ENCODE data around the gene C1orf159.
"Not testable (repeated sequence)": the region's sequence is repeated elsewhere in the genome, so short reads cannot be mapped to it uniquely, and the experiment has no call there.

Gene C1orf159

GRCh38 chr1:1058088-1058905 lies 57.6 kb downstream of the C1orf159 start:
- Histone ChIP-seq H3K27me3 (replicated peaks in 2 of 5; ENCODE audit: control insufficient read depth in 4 of 5, insufficient read depth in 5 of 5, low read length in 4 of 5) (peaks cover 0 to 62% (median 19%) of the 10 kb centered on the region in 5 experiments), H3K9me3 (ENCODE audit: control extremely low read depth in 1 of 5, control insufficient read depth in 4 of 5, insufficient read depth in 2 of 5, low read depth in 1 of 5, low read length in 4 of 5) (no peaks in the 10 kb centered on the region), H3K4me1 (ENCODE audit: control extremely low read depth in 1 of 4, control insufficient read depth in 4 of 4, insufficient read depth in 4 of 4, low read length in 3 of 4) (peaks cover 0 to 29% (median 26%) of the 10 kb centered on the region in 4 experiments), H3K4me3 (ENCODE audit: control insufficient read depth in 1 of 7, extremely low read depth in 1 of 7, insufficient read depth in 4 of 7, low read depth in 2 of 7, low read length in 6 of 7) (peak overlapping the region in 2 of 7 experiments; percentile 63 to 65), H3K36me3 (ENCODE audit: control insufficient read depth in 4 of 4, insufficient read depth in 4 of 4, low read length in 3 of 4) (no peaks in the 10 kb centered on the region), H3K27ac (ENCODE audit: insufficient read depth in 1 of 2, low read depth in 1 of 2, low read length in 2 of 2, poor library complexity in 1 of 2, severe bottlenecking in 2 of 2) (peak overlapping the region in 1 of 2 experiments; percentile 43)
- DNase-seq = no peak
- ChIA-PET CTCF (interaction anchor here (0.8 to 1.5 kb wide), 2 partner anchors 18 to 45 kb away, joined by 3 to 9 read pairs; partner anchors contain the start of gene ISG15), POLR2A (interaction anchor here (0.8 to 1.5 kb wide), 2 partner anchors 14 to 17 kb away, joined by 3 read pairs; no protein-coding TSS in a partner anchor)
- WGBS (ENCODE audit: insufficient coverage) = 30% methylated on average over 22 of the region's 24 CpGs

GRCh38 chr1:1057769-1058087 lies 58.2 kb downstream of the C1orf159 start:
- peaks cover 0 to 56% (median 17%) of the 10 kb centered on the region in 5 experiments for H3K27me3 ChIP-seq (replicated peaks in 2 of 5; ENCODE audit: control insufficient read depth in 4 of 5, insufficient read depth in 5 of 5, low read length in 4 of 5)
- 91% methylated on average over 7 of the region's 15 CpGs for WGBS (ENCODE audit: insufficient coverage)
- H3K27ac ChIP-seq (ENCODE audit: insufficient read depth in 1 of 2, low read depth in 1 of 2, low read length in 2 of 2, poor library complexity in 1 of 2, severe bottlenecking in 2 of 2); H3K9me3 ChIP-seq (ENCODE audit: control extremely low read depth in 1 of 5, control insufficient read depth in 4 of 5, insufficient read depth in 2 of 5, low read depth in 1 of 5, low read length in 4 of 5); DNase-seq; POLR2A ChIA-PET; H3K36me3 ChIP-seq (ENCODE audit: control insufficient read depth in 4 of 4, insufficient read depth in 4 of 4, low read length in 3 of 4); H3K4me3 ChIP-seq (ENCODE audit: control insufficient read depth in 1 of 7, extremely low read depth in 1 of 7, insufficient read depth in 4 of 7, low read depth in 2 of 7, low read length in 6 of 7); CTCF ChIA-PET: not testable (repeated sequence)
- peaks cover 0 to 23% (median 20%) of the 10 kb centered on the region in 4 experiments for H3K4me1 ChIP-seq (ENCODE audit: control extremely low read depth in 1 of 4, control insufficient read depth in 4 of 4, insufficient read depth in 4 of 4, low read length in 3 of 4)

- no peak for DNase-seq
- H3K36me3 ChIP-seq (ENCODE audit: control insufficient read depth in 4 of 4, insufficient read depth in 4 of 4, low read length in 3 of 4) = no peaks in the 10 kb centered on the region
- ChIA-PET CTCF (interaction anchor here (1.2 to 1.4 kb wide), 2 partner anchors 7 to 11 kb away, joined by 3 read pairs; no protein-coding TSS in a partner anchor), POLR2A (no interaction called here)
- H3K9me3 ChIP-seq (ENCODE audit: control extremely low read depth in 1 of 5, control insufficient read depth in 4 of 5, insufficient read depth in 2 of 5, low read depth in 1 of 5, low read length in 4 of 5) = no peaks in the 10 kb centered on the region
- H3K27me3 ChIP-seq (replicated peaks in 2 of 5; ENCODE audit: control insufficient read depth in 4 of 5, insufficient read depth in 5 of 5, low read length in 4 of 5) = peaks cover 0 to 41% (median 13%) of the 10 kb centered on the region in 5 experiments
- peaks cover 0 to 17% (median 12%) of the 10 kb centered on the region in 4 experiments for H3K4me1 ChIP-seq (ENCODE audit: control extremely low read depth in 1 of 4, control insufficient read depth in 4 of 4, insufficient read depth in 4 of 4, low read length in 3 of 4)
- no peak overlapping the region for H3K4me3 ChIP-seq (ENCODE audit: control insufficient read depth in 1 of 7, extremely low read depth in 1 of 7, insufficient read depth in 4 of 7, low read depth in 2 of 7, low read length in 6 of 7)
- no peak overlapping the region for H3K27ac ChIP-seq (ENCODE audit: insufficient read depth in 1 of 2, low read depth in 1 of 2, low read length in 2 of 2, poor library complexity in 1 of 2, severe bottlenecking in 2 of 2)
- 97% methylated on average over 34 of the region's 50 CpGs for WGBS (ENCODE audit: insufficient coverage)
Observed at GRCh38 chr1:1055841-1056736, 59.8 kb downstream of the C1orf159 start.

GRCh38 chr1:1054971-1055370 lies 60.9 kb downstream of the C1orf159 start:
- Histone ChIP-seq H3K27me3 (replicated peaks in 2 of 5; ENCODE audit: control insufficient read depth in 4 of 5, insufficient read depth in 5 of 5, low read length in 4 of 5) (peaks cover 0 to 30% (median 9%) of the 10 kb centered on the region in 5 experiments), H3K27ac (ENCODE audit: insufficient read depth in 1 of 2, low read depth in 1 of 2, low read length in 2 of 2, poor library complexity in 1 of 2, severe bottlenecking in 2 of 2) (no peak overlapping the region), H3K4me1 (ENCODE audit: control extremely low read depth in 1 of 4, control insufficient read depth in 4 of 4, insufficient read depth in 4 of 4, low read length in 3 of 4) (peaks cover 0 to 16% (median 11%) of the 10 kb centered on the region in 4 experiments), H3K9me3 (ENCODE audit: control extremely low read depth in 1 of 5, control insufficient read depth in 4 of 5, insufficient read depth in 2 of 5, low read depth in 1 of 5, low read length in 4 of 5) (no peaks in the 10 kb centered on the region), H3K36me3 (ENCODE audit: control insufficient read depth in 4 of 4, insufficient read depth in 4 of 4, low read length in 3 of 4) (no peaks in the 10 kb centered on the region), H3K4me3 (ENCODE audit: control insufficient read depth in 1 of 7, extremely low read depth in 1 of 7, insufficient read depth in 4 of 7, low read depth in 2 of 7, low read length in 6 of 7) (no peak overlapping the region)
- DNase-seq = no peak
- ChIA-PET CTCF (interaction anchor here (1.2 to 1.4 kb wide), 3 partner anchors 9 to 16 kb away, joined by 3 to 4 read pairs (median 3); no protein-coding TSS in a partner anchor), POLR2A (no interaction called here)
- WGBS (ENCODE audit: insufficient coverage) = 95% methylated on average over 23 of the region's 23 CpGs

- H3K27ac ChIP-seq (ENCODE audit: insufficient read depth in 1 of 2, low read depth in 1 of 2, low read length in 2 of 2, poor library complexity in 1 of 2, severe bottlenecking in 2 of 2) = no peak overlapping the region
- H3K4me1 ChIP-seq (ENCODE audit: control extremely low read depth in 1 of 4, control insufficient read depth in 4 of 4, insufficient read depth in 4 of 4, low read length in 3 of 4) = peaks cover 0 to 8% (median 7%) of the 10 kb centered on the region in 4 experiments
- H3K36me3 ChIP-seq (ENCODE audit: control insufficient read depth in 4 of 4, insufficient read depth in 4 of 4, low read length in 3 of 4) = no peaks in the 10 kb centered on the region
- WGBS (ENCODE audit: insufficient coverage) = 96% methylated on average over 18 of the region's 18 CpGs
- peaks cover 0 to 27% (median 9%) of the 10 kb centered on the region in 5 experiments for H3K27me3 ChIP-seq (replicated peaks in 2 of 5; ENCODE audit: control insufficient read depth in 4 of 5, insufficient read depth in 5 of 5, low read length in 4 of 5)
- no peaks in the 10 kb centered on the region for H3K9me3 ChIP-seq (ENCODE audit: control extremely low read depth in 1 of 5, control insufficient read depth in 4 of 5, insufficient read depth in 2 of 5, low read depth in 1 of 5, low read length in 4 of 5)
- POLR2A ChIA-PET = no interaction called here
- no peak overlapping the region for H3K4me3 ChIP-seq (ENCODE audit: control insufficient read depth in 1 of 7, extremely low read depth in 1 of 7, insufficient read depth in 4 of 7, low read depth in 2 of 7, low read length in 6 of 7)
- CTCF ChIA-PET = interaction anchor here (1.3 to 1.4 kb wide), 2 partner anchors 9 to 15 kb away, joined by 3 to 4 read pairs; no protein-coding TSS in a partner anchor
- no peak for DNase-seq
Observed at GRCh38 chr1:1054099-1054700, 61.7 kb downstream of the C1orf159 start.

GRCh38 chr1:1053682-1054081 lies 62.2 kb downstream of the C1orf159 start:
- peaks cover 0 to 4% (median 2%) of the 10 kb centered on the region in 4 experiments for H3K4me1 ChIP-seq (ENCODE audit: control extremely low read depth in 1 of 4, control insufficient read depth in 4 of 4, insufficient read depth in 4 of 4, low read length in 3 of 4)
- WGBS (ENCODE audit: insufficient coverage) = 98% methylated on average over 18 of the region's 18 CpGs
- CTCF ChIA-PET = interaction anchor here (1.3 kb wide), 1 partner anchor 15 kb away, joined by 4 read pairs; no protein-coding TSS in a partner anchor
- POLR2A ChIA-PET = no interaction called here
- no peak overlapping the region for H3K27ac ChIP-seq (ENCODE audit: insufficient read depth in 1 of 2, low read depth in 1 of 2, low read length in 2 of 2, poor library complexity in 1 of 2, severe bottlenecking in 2 of 2)
- H3K9me3 ChIP-seq (ENCODE audit: control extremely low read depth in 1 of 5, control insufficient read depth in 4 of 5, insufficient read depth in 2 of 5, low read depth in 1 of 5, low read length in 4 of 5) = no peaks in the 10 kb centered on the region
- H3K27me3 ChIP-seq (replicated peaks in 2 of 5; ENCODE audit: control insufficient read depth in 4 of 5, insufficient read depth in 5 of 5, low read length in 4 of 5) = peaks cover 0 to 22% (median 7%) of the 10 kb centered on the region in 5 experiments
- H3K4me3 ChIP-seq (ENCODE audit: control insufficient read depth in 1 of 7, extremely low read depth in 1 of 7, insufficient read depth in 4 of 7, low read depth in 2 of 7, low read length in 6 of 7) = no peak overlapping the region
- no peaks in the 10 kb centered on the region for H3K36me3 ChIP-seq (ENCODE audit: control insufficient read depth in 4 of 4, insufficient read depth in 4 of 4, low read length in 3 of 4)
- no peak for DNase-seq
